Stimulated activated CD4-positive, alpha-beta T cell treated with anti-CD3 and anti-CD28 coated beads, TNF-alpha, amount 100 ng/mL, for 4 hours (primary cell): Measurements from ENCODE around the gene LRRC74B.
"Not testable (repeated sequence)": the region's sequence is repeated elsewhere in the genome, so short reads cannot be mapped to it uniquely, and the experiment has no call there.

ENCODE experiments used
- DNase-seq, 3 experiments: peaks; one replicate each; pipeline ENCODE4 v3.0.0-alpha.2; 2020; ENCODE audit warnings: low read depth in 3 of 3

The LRRC74B gene

GRCh38 chr22:21054046-21054713 is 8.4 kb downstream of the LRRC74B start:
- DNase-seq: no peak

GRCh38 chr22:21054714-21055563 is 9.2 kb downstream of the LRRC74B start:
- no peak for DNase-seq

GRCh38 chr22:21055564-21055834 is 9.8 kb downstream of the LRRC74B start:
- no peak for DNase-seq

GRCh38 chr22:21055880-21056319 is 10.2 kb downstream of the LRRC74B start:
- DNase-seq: no peak

- not testable (repeated sequence) for DNase-seq
Observed at GRCh38 chr22:21060363-21060762, 14.6 kb downstream of the LRRC74B start.

- DNase-seq: not testable (repeated sequence)
Observed at GRCh38 chr22:21061660-21062321, 16.0 kb downstream of the LRRC74B start.

GRCh38 chr22:21064425-21064824 is 18.7 kb downstream of the LRRC74B start:
- not testable (repeated sequence) for DNase-seq

GRCh38 chr22:21064917-21065864 is 19.4 kb downstream of the LRRC74B start:
- DNase-seq: no peak

GRCh38 chr22:21067075-21067900 is 21.5 kb downstream of the LRRC74B start:
- DNase-seq: no peak

GRCh38 chr22:21067901-21068680 is 22.3 kb downstream of the LRRC74B start:
- DNase-seq: no peak

GRCh38 chr22:21068681-21069276 is 23.0 kb downstream of the LRRC74B start:
- no peak for DNase-seq

GRCh38 chr22:21069375-21069774 is 23.6 kb downstream of the LRRC74B start:
- no peak for DNase-seq

- DNase-seq: no peak
Observed at GRCh38 chr22:21070690-21071615, 25.2 kb downstream of the LRRC74B start.

GRCh38 chr22:21071796-21072195 is 26.1 kb downstream of the LRRC74B start:
- not testable (repeated sequence) for DNase-seq

GRCh38 chr22:21073023-21073422 is 27.3 kb downstream of the LRRC74B start:
- no peak for DNase-seq

- no peak for DNase-seq
Observed at GRCh38 chr22:21073482-21073881, 27.7 kb downstream of the LRRC74B start.

GRCh38 chr22:21074102-21074715 is 28.5 kb downstream of the LRRC74B start:
- no peak for DNase-seq
